GM12865 (cell line): ENCODE data around the gene FSHR.

Experiments used
- DNase-seq: peaks from one replicate; pipeline ENCODE4 v3.0.0; 2010; ENCODE audit warnings: low read depth
- H3K4me3 ChIP-seq: 2 replicates; pipeline ENCODE4 v1.5.1; 2011; ENCODE audit warnings: mild to moderate bottlenecking, low read depth, low read length, control low read depth
- CTCF ChIP-seq: IDR thresholded peaks from 2 replicates; pipeline ENCODE4 v1.5.1; 2011; ENCODE audit warnings: low read length, control low read depth, low read depth, inconsistent platforms; ENCODE audit not compliant: insufficient read depth; ENCODE audit errors: missing control alignments

Gene FSHR

GRCh38 chr2:48946449-48947048 lies 207.8 kb downstream of the FSHR start:
- DNase-seq = peak; percentile 68
- H3K4me3 ChIP-seq = no peak overlapping the region
- peak; percentile 81 for TF ChIP-seq CTCF

- no peak for TF ChIP-seq CTCF
- no peak for DNase-seq
- no peak overlapping the region for H3K4me3 ChIP-seq
Observed at GRCh38 chr2:48944956-48945355, 209.4 kb downstream of the FSHR start.

GRCh38 chr2:48943436-48943835 lies 210.9 kb downstream of the FSHR start:
- DNase-seq = no peak
- no peak overlapping the region for H3K4me3 ChIP-seq
- no peak for TF ChIP-seq CTCF

GRCh38 chr2:48941908-48942307 lies 212.4 kb downstream of the FSHR start:
- no peak for TF ChIP-seq CTCF
- no peak overlapping the region for H3K4me3 ChIP-seq
- no peak for DNase-seq

GRCh38 chr2:48941456-48941855 lies 212.9 kb downstream of the FSHR start:
- no peak overlapping the region for H3K4me3 ChIP-seq
- DNase-seq = no peak
- no peak for TF ChIP-seq CTCF

- TF ChIP-seq CTCF = no peak
- DNase-seq = no peak
- H3K4me3 ChIP-seq = no peak overlapping the region
Observed at GRCh38 chr2:48940606-48941005, 213.7 kb downstream of the FSHR start.

GRCh38 chr2:48939232-48939631 lies 215.1 kb downstream of the FSHR start:
- no peak overlapping the region for H3K4me3 ChIP-seq
- DNase-seq = no peak
- TF ChIP-seq CTCF = no peak
